Eye (tissue), 1 donor: Measurements from ENCODE around the gene C1QTNF5.

Experiments used
- DNase-seq: peaks from one replicate; pipeline ENCODE4 v3.0.0-alpha.2; 2015

C1QTNF5 gene

GRCh38 chr11:119356349-119357031 is 15.8 kb upstream of the C1QTNF5 start:
- DNase-seq, result peak; percentile 97

- DNase-seq, result no peak
Observed at GRCh38 chr11:119355091-119355843, 14.6 kb upstream of the C1QTNF5 start.

- peak; percentile 84 for DNase-seq
Observed at GRCh38 chr11:119352857-119353260, 12.2 kb upstream of the C1QTNF5 start.

GRCh38 chr11:119351232-119351631 is 10.5 kb upstream of the C1QTNF5 start:
- DNase-seq, result no peak

- no peak for DNase-seq
Observed at GRCh38 chr11:119350302-119350701, 9.6 kb upstream of the C1QTNF5 start.

GRCh38 chr11:119347940-119348605 is 7.4 kb upstream of the C1QTNF5 start:
- DNase-seq, result peak; percentile 47

GRCh38 chr11:119347242-119347641 is 6.6 kb upstream of the C1QTNF5 start:
- DNase-seq, result peak; percentile 24

GRCh38 chr11:119346605-119347004 is 5.9 kb upstream of the C1QTNF5 start, which contains the start of gene MFRP:
MFRP (minus strand) TSS chr11:119346705; CDS start chr11:119346513, 192 bp downstream.
- peak; percentile 42 for DNase-seq

GRCh38 chr11:119345685-119346084 is 5.0 kb upstream of the C1QTNF5 start:
- DNase-seq, result no peak

- no peak for DNase-seq
Observed at GRCh38 chr11:119344291-119345010, 3.8 kb upstream of the C1QTNF5 start.

GRCh38 chr11:119343726-119344125 is 3.0 kb upstream of the C1QTNF5 start:
- DNase-seq, result no peak

- DNase-seq, result no peak
Observed at GRCh38 chr11:119342362-119343130, 1.9 kb upstream of the C1QTNF5 start.

- no peak for DNase-seq
Observed at GRCh38 chr11:119342023-119342300, 1.3 kb upstream of the C1QTNF5 start.

- DNase-seq, result peak; percentile 20
Observed at GRCh38 chr11:119341222-119342022, 739 bp upstream of the C1QTNF5 start.

- peak; percentile 88 for DNase-seq
Observed at GRCh38 chr11:119339589-119340334, 921 bp downstream of the C1QTNF5 start.

GRCh38 chr11:119338965-119339588 is 1.6 kb downstream of the C1QTNF5 start:
- DNase-seq, result peak; percentile 39

GRCh38 chr11:119338318-119338890 is 2.3 kb downstream of the C1QTNF5 start:
- DNase-seq, result peak; percentile 96

GRCh38 chr11:119337581-119338317 is 2.9 kb downstream of the C1QTNF5 start:
- DNase-seq, result no peak
